GM03348 (cell line): Measurements from ENCODE around the gene ICAM2.
"Not testable (repeated sequence)": the region's sequence is repeated elsewhere in the genome, so short reads cannot be mapped to it uniquely, and the experiment has no call there.

Experiments
- DNase-seq: peaks from one replicate; pipeline ENCODE4 v3.0.0; 2012; ENCODE audit warnings: low spot score

Gene ICAM2

GRCh38 chr17:64009571-64010402, 10.6 kb downstream of the ICAM2 start:
- DNase-seq: peak; percentile 7

GRCh38 chr17:64008830-64009229, 11.6 kb downstream of the ICAM2 start:
- DNase-seq: no peak

- no peak for DNase-seq
Observed at GRCh38 chr17:64008346-64008745, 12.1 kb downstream of the ICAM2 start.

- DNase-seq: peak; percentile 11
Observed at GRCh38 chr17:64007838-64008282, 12.6 kb downstream of the ICAM2 start.

GRCh38 chr17:64007089-64007837, 13.2 kb downstream of the ICAM2 start:
- DNase-seq: not testable (repeated sequence)

GRCh38 chr17:64006361-64007088, 13.9 kb downstream of the ICAM2 start:
- peak; percentile 17 for DNase-seq

- peak; percentile 34 for DNase-seq
Observed at GRCh38 chr17:64005734-64006167, 14.7 kb downstream of the ICAM2 start.

GRCh38 chr17:64004903-64005733, 15.3 kb downstream of the ICAM2 start:
- peak; percentile 3 for DNase-seq

GRCh38 chr17:64004218-64004770, 16.1 kb downstream of the ICAM2 start:
- no peak for DNase-seq

GRCh38 chr17:64003526-64004121, 16.8 kb downstream of the ICAM2 start:
- no peak for DNase-seq

- DNase-seq: no peak
Observed at GRCh38 chr17:64002658-64003525, 17.5 kb downstream of the ICAM2 start.

GRCh38 chr17:64001763-64002529, 18.5 kb downstream of the ICAM2 start:
- DNase-seq: no peak

- no peak for DNase-seq
Observed at GRCh38 chr17:64001091-64001579, 19.3 kb downstream of the ICAM2 start.

- DNase-seq: no peak
Observed at GRCh38 chr17:63999680-64000531, 20.5 kb downstream of the ICAM2 start.

GRCh38 chr17:63998721-63999679, 21.4 kb downstream of the ICAM2 start:
- DNase-seq: no peak

- DNase-seq: peak; percentile 93
Observed at GRCh38 chr17:63998050-63998720, 22.2 kb downstream of the ICAM2 start, which contains the start of gene PRR29. Gene PRR29 (plus strand): TSS chr17:63998351. CDS start chr17:63998365, 14 bp downstream.
